DND-41 (cell line): Measurements from ENCODE around the gene GTF2IRD1.

Experiments used
- CTCF ChIP-seq: IDR thresholded peaks from 2 replicates; pipeline ENCODE4 v1.5.1; 2012; ENCODE audit warnings: borderline replicate concordance, low read length, moderate library complexity, mild to moderate bottlenecking; ENCODE audit not compliant: poor library complexity, severe bottlenecking; ENCODE audit errors: extremely low read depth
- EZH2 ChIP-seq: IDR thresholded peaks from 3 replicates; pipeline ENCODE4 v1.6.1; 2012; ENCODE audit warnings: borderline replicate concordance, low read depth, mild to moderate bottlenecking, moderate library complexity, low read length, inconsistent platforms; ENCODE audit not compliant: severe bottlenecking

GRCh38 chr7:74506325-74506724, 52.6 kb downstream of the GTF2IRD1 start:
- TF ChIP-seq CTCF (no peak), EZH2 (no peak)
